Coronary artery (tissue), 2 donors: ENCODE results near the gene LCN2.

Experiments used
- DNase-seq: peaks from one replicate; pipeline ENCODE4 v3.0.0-alpha.2; 2017; ENCODE audit warnings: low spot score
- H3K27ac ChIP-seq, 2 donors: fragments of 200-600 bp; sonication (generic); one replicate each; pipeline ENCODE4 v1.5.1; 2016 to 2019
- H3K4me3 ChIP-seq: fragments of 200-600 bp; sonication (generic); 2 replicates; pipeline ENCODE4 v1.5.1; 2016; ENCODE audit warnings: mild to moderate bottlenecking, moderate library complexity
- CTCF ChIP-seq: fragments of 200-600 bp; sonication (generic); IDR thresholded peaks from one replicate; pipeline ENCODE4 v1.5.1; 2019; ENCODE audit warnings: antibody characterized with exemption

The LCN2 gene

GRCh38 chr9:128188209-128188608 lies 39.0 kb downstream of the LCN2 start:
- Histone ChIP-seq H3K4me3 (no peak overlapping the region), H3K27ac (no peak overlapping the region)
- no peak for DNase-seq
- no peak for TF ChIP-seq CTCF

- TF ChIP-seq CTCF: no peak
- no peak overlapping the region for H3K27ac ChIP-seq
- DNase-seq: no peak
- peak overlapping the region; percentile 85 for H3K4me3 ChIP-seq
These were observed 40.8 kb downstream of the LCN2 start for GRCh38 chr9:128190013-128190412.

GRCh38 chr9:128190516-128191405 lies 41.5 kb downstream of the LCN2 start:
- peak; percentile 72 for DNase-seq
- H3K4me3 ChIP-seq: peak overlapping the region; percentile 85
- TF ChIP-seq CTCF: no peak
- peak overlapping the region; percentile 77 to 91 for H3K27ac ChIP-seq

- Histone ChIP-seq H3K4me3 (peak within 1 kb of the TSS; percentile 85), H3K27ac (peak within 1 kb of the TSS; percentile 77 to 91)
- peak; percentile 84 for TF ChIP-seq CTCF
- DNase-seq: peak; percentile 83
These were observed 42.3 kb downstream of the LCN2 start, which contains the start of gene CIZ1 for GRCh38 chr9:128191406-128192046. Gene CIZ1, minus strand, starts transcription at chr9:128191572. Its CDS starts 715 bp downstream, at chr9:128190857.

DNA sequence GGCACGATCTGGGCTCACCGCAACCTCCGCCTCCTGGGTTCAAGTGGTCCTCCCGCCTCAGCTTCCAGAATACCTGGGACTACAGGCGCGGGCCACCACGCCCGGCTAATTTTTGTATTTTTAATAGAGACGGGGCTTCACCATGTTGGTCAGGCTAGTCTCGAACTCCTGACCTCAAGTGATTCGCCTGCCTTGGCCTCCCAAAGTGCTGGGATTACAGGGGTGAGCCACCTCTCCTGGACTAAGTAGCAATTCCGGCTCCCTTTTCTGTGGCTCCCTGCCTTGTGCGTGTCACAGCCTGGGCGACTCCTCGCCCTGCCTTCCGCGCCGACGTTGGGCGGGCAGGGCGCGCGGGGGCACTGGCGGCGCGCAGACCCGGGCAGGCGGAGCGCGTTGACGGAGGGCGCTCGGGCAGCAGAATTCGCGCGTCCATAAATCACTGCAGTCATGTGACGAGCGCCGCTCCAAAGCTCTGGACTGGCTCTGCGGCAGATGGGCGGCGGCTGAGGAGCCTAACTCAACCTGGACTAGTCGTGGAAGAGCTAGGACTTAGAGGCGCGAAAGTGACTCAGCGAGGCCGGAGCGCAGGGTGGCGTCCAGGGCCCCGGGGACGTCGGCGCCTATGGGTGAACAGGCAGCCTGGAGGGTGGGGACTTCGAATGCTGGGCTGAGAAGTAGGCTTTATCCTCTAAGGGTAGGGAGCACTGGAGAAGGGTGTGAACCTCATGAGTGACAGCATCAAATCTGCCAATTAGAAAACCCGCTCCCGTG lies 43.5 kb downstream of the LCN2 start:
- Histone ChIP-seq H3K4me3 (peak overlapping the region; percentile 65), H3K27ac (peak overlapping the region; percentile 74 to 77)
- no peak for TF ChIP-seq CTCF
- peak; percentile 85 for DNase-seq

- Histone ChIP-seq H3K27ac (peak overlapping the region; percentile 74 to 77), H3K4me3 (no peak overlapping the region)
- DNase-seq: no peak
- TF ChIP-seq CTCF: no peak
These were observed 44.3 kb downstream of the LCN2 start for GRCh38 chr9:128193469-128194096.
